Kidney (tissue), 14 donors: ENCODE results near the gene GBX1. TPM values are rescaled to one million over a fixed set of nuclear protein-coding genes. Genes with fewer than 3 reads are reported as not detected.

Experiments
- DNase-seq, 5 donors: peaks; one replicate each; pipeline ENCODE4 v3.0.0-alpha.2; 2013 to 2020
- FAIRE-seq: peaks from 2 replicates; lab custom pipeline; 2012; peaks lifted over from hg19 to GRCh38; lab: Jason Lieb, UNC
- H3K27ac ChIP-seq, 2 donors: one replicate each; pipeline ENCODE4 v1.7.0; 2013; ENCODE audit warnings: low read depth in 2 of 2, low read length in 2 of 2, inconsistent platforms in 1 of 2
- H3K27me3 ChIP-seq: one replicate; pipeline ENCODE4 v1.7.1; 2013; ENCODE audit warnings: low read length, inconsistent platforms; ENCODE audit not compliant: control insufficient read depth, insufficient read depth
- H3K36me3 ChIP-seq, 3 donors: one replicate each; pipeline versions ENCODE4 v1.7.0 to v1.7.1; 2013; ENCODE audit warnings: low read length in 3 of 3, control low read depth in 1 of 3, inconsistent platforms in 1 of 3; ENCODE audit not compliant: insufficient read depth in 3 of 3, control insufficient read depth in 2 of 3
- H3K4me1 ChIP-seq, 3 donors: one replicate each; pipeline versions ENCODE4 v1.7.0 to v1.7.1; 2013; ENCODE audit warnings: low read length in 3 of 3, inconsistent platforms in 1 of 3, low read depth in 1 of 3; ENCODE audit not compliant: control insufficient read depth in 2 of 3, insufficient read depth in 2 of 3
- H3K4me3 ChIP-seq, 3 donors: one replicate each; pipeline versions ENCODE4 v1.7.0 to v1.8.1; 2013; ENCODE audit warnings: low read length in 3 of 3, control low read depth in 1 of 3, inconsistent platforms in 1 of 3
- H3K9ac ChIP-seq, 3 donors: one replicate each; pipeline versions ENCODE4 v1.7.0 to v1.7.1; 2013; ENCODE audit warnings: low read length in 3 of 3, control low read depth in 1 of 3, inconsistent platforms in 1 of 3
- H3K9me3 ChIP-seq, 3 donors: one replicate each; pipeline versions ENCODE4 v1.7.0 to v1.7.1; 2013; ENCODE audit warnings: low read length in 3 of 3, control low read depth in 1 of 3, inconsistent platforms in 1 of 3; ENCODE audit not compliant: control insufficient read depth in 2 of 3, insufficient read depth in 1 of 3
- CTCF ChIP-seq: IDR thresholded peaks from 3 replicates; pipeline ENCODE4 v1.5.1; 2012; ENCODE audit warnings: mild to moderate bottlenecking, moderate library complexity, borderline replicate concordance; ENCODE audit not compliant: insufficient read depth; ENCODE audit errors: extremely low read depth
- intact Hi-C: fragments of 100-400 bp; cut with DNase I; formaldehyde crosslinking; loops from one replicate; pipeline ENCODE4 v1.11.1; 2022
- polyA plus RNA-seq: library from polyadenylated mRNA; stranded (reverse); fragments of 350-450 nt; fragmentation: Illumina TruSeq; extraction: RNeasy Lipid Tissue Mini Kit (QIAGEN cat#74804); gene quantifications from one replicate; pipeline ENCODE4 v1.2.3, GENCODE V29; 2014; ENCODE audit warnings: low read depth, low replicate concordance; ENCODE audit not compliant: insufficient read depth
- total RNA-seq: library from RNA; stranded (reverse); fragmentation: NEBNext Ultra II Directional; extraction: Animal tissue kit (Norgen Biotek cat#: 25700); gene quantifications from one replicate; pipeline ENCODE4 v1.2.1, GENCODE V29; 2021
- donor health status: control.
- donor health status: control.
- donor health status: control.
- donor health status: control.
- donor health status: control.
- donor health status: DM: yes; HTN: yes; CAD: no.
- donor health status: Normal renal cell carcinoma (clear cell type).

Gene GBX1
- total and polyA plus RNA-seq, 2 donors from 2014 or later: not detected

GRCh38 chr7:151197932-151198331, 30.4 kb upstream of the GBX1 start:
- no peak overlapping the region for H3K9ac ChIP-seq
- TF ChIP-seq CTCF: no peak
- no peak overlapping the region for H3K4me3 ChIP-seq
- intact Hi-C loops: no loop called here
- FAIRE-seq (no peak), DNase-seq (no peak)
- H3K9me3 ChIP-seq: no peaks in the 10 kb centered on the region
- no peak overlapping the region for H3K27ac ChIP-seq
- H3K27me3 ChIP-seq: no peaks in the 10 kb centered on the region
- no peaks in the 10 kb centered on the region for H3K36me3 ChIP-seq
- H3K4me1 ChIP-seq: peaks cover 0 to 4% (median 0%) of the 10 kb centered on the region in 3 donors

GRCh38 chr7:151195616-151196450, 28.3 kb upstream of the GBX1 start:
- Histone ChIP-seq H3K27me3 (no peaks in the 10 kb centered on the region), H3K9me3 (no peaks in the 10 kb centered on the region), H3K9ac (no peak overlapping the region), H3K4me3 (no peak overlapping the region), H3K36me3 (no peaks in the 10 kb centered on the region), H3K4me1 (peaks cover 0 to 4% (median 0%) of the 10 kb centered on the region in 3 donors), H3K27ac (no peak overlapping the region)
- DNase-seq (peak in 1 of 5 donors; percentile 34), FAIRE-seq (no peak)
- intact Hi-C loops: no loop called here
- TF ChIP-seq CTCF: no peak

GRCh38 chr7:151194188-151194587, 26.7 kb upstream of the GBX1 start:
- H3K9me3 ChIP-seq: no peaks in the 10 kb centered on the region
- FAIRE-seq (no peak), DNase-seq (no peak)
- intact Hi-C loops: no loop called here
- no peaks in the 10 kb centered on the region for H3K4me1 ChIP-seq
- no peaks in the 10 kb centered on the region for H3K36me3 ChIP-seq
- H3K9ac ChIP-seq: no peak overlapping the region
- no peak for TF ChIP-seq CTCF
- no peak overlapping the region for H3K4me3 ChIP-seq
- no peak overlapping the region for H3K27ac ChIP-seq
- H3K27me3 ChIP-seq: no peaks in the 10 kb centered on the region
